NOMO-1 treated with DMSO at 0.1 percent for 48 hours (cell line): ENCODE data around the gene PCDHB10.
"Not testable (repeated sequence)": the region's sequence is repeated elsewhere in the genome, so short reads cannot be mapped to it uniquely, and the experiment has no call there.

Source experiments
- DNase-seq: peaks from one replicate; lab custom pipeline; 2025; ENCODE audit not compliant: unreplicated experiment; lab: John Stamatoyannopoulos, UW

The PCDHB10 gene

GRCh38 chr5:141186897-141187512 is 5.1 kb upstream of the PCDHB10 start, which contains the start of gene PCDHB9:
TSS of gene PCDHB9 (plus strand) at chr5:141187161. CDS start at chr5:141187319, 158 bp downstream.
- DNase-seq: no peak

GRCh38 chr5:141188682-141189081 is 3.5 kb upstream of the PCDHB10 start:
- not testable (repeated sequence) for DNase-seq

DNA sequence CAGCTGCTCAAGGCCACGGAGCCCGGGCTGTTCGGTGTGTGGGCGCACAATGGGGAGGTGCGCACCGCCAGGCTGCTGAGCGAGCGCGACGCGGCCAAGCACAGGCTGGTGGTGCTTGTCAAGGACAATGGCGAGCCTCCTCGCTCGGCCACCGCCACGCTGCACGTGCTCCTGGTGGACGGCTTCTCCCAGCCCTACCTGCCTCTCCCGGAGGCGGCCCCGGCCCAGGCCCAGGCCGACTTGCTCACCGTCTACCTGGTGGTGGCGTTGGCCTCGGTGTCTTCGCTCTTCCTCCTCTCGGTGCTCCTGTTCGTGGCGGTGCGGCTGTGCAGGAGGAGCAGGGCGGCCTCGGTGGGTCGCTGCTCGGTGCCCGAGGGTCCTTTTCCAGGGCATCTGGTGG is 3.0 kb upstream of the PCDHB10 start:
- not testable (repeated sequence) for DNase-seq

- DNase-seq: not testable (repeated sequence)
These were observed 2.2 kb downstream of the PCDHB10 start for GRCh38 chr5:141194332-141194731.

- DNase-seq: no peak
These were observed 4.2 kb downstream of the PCDHB10 start for GRCh38 chr5:141196363-141196762.

DNA sequence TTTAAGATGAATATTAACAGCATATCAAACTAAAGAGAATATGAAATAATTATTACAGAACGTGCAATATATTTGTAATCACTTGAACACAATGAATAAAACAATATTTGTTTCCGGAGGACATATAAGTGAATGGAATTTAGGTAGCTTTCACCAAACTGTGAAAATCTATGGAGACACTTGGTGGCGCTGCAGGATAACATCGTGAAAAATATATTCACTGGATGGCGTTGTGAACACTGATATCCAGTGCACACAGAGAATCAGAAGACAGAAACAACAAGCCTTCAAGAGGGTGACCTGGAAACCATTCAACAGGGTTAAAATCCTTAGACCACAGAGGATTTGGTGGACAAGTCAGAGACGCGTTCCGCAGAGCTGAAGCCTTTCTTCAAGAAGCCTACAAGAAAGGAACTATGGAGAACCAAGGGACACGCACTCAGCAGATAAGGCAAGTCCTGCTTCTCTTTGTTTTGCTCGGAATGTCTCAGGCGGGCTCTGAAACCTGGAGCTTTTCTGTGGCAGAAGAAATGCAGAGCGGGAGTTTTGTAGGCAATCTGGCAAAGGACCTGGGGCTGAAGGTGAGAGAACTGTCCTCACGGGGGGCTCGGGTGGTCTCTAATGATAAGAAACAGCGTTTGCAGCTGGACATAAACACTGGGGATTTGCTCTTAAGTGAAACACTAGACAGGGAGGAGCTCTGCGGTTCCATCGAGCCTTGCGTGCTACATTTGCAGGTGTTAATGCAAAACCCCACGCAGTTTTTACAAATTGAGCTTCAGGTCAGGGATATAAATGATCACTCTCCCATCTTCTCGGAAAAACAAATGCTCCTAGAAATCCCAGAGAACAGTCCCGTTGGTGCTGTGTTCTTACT is 7.4 kb downstream of the PCDHB10 start, which contains the start of gene PCDHB11:
Gene PCDHB11, plus strand, starts transcription at position 269 of the 877 bp plus-strand sequence. Its CDS starts 148 bp downstream, at position 417.
- DNase-seq: no peak

DNA sequence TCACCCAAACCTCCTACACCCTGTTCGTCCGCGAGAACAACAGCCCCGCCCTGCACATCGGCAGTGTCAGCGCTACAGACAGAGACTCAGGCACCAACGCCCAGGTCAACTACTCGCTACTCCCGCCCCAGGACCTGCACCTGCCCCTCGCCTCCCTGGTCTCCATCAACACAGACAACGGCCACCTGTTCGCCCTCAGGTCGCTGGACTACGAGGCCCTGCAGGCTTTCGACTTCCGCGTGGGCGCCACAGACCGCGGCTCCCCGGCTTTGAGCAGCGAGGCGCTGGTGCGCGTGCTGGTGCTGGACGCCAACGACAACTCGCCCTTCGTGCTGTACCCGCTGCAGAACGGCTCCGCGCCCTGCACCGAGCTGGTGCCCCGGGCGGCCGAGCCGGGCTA is 9.0 kb downstream of the PCDHB10 start:
- DNase-seq: not testable (repeated sequence)

- DNase-seq: not testable (repeated sequence)
These were observed 9.5 kb downstream of the PCDHB10 start for GRCh38 chr5:141201646-141202045.

GRCh38 chr5:141208478-141208877 is 16.3 kb downstream of the PCDHB10 start, which contains the start of gene PCDHB12:
TSS of gene PCDHB12 (plus strand) at chr5:141208719. CDS start at chr5:141208908, 189 bp downstream.
- DNase-seq: no peak

- DNase-seq: not testable (repeated sequence)
These were observed 18.1 kb downstream of the PCDHB10 start for GRCh38 chr5:141210281-141210680.

GRCh38 chr5:141210849-141211248 is 18.7 kb downstream of the PCDHB10 start:
- not testable (repeated sequence) for DNase-seq

DNA sequence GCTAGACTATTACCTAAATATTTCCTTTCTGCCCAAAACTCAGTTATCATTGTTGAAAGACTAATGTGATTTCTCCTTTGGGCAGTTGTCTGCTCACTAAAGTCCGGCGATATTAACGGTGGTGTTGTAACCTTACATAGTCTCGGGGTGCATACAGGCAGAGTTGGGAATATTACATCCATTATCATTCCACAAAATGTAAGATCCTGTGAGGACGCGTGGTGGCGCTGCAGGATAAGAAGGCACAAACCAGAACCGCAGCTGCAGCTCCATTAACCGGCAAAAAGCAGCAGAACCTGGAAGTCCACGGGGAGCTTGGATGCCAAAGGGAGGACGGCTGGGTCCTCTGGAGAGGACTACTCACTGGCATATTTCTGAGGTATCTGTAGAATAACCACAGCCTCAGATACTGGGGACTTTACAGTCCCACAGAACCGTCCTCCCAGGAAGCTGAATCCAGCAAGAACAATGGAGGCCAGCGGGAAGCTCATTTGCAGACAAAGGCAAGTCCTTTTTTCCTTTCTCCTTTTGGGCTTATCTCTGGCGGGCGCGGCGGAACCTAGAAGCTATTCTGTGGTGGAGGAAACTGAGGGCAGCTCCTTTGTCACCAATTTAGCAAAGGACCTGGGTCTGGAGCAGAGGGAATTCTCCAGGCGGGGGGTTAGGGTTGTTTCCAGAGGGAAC is 21.6 kb downstream of the PCDHB10 start, which contains the start of gene PCDHB13:
Gene PCDHB13, plus strand, starts transcription at position 264 of the 684 bp plus-strand sequence. Its CDS starts 205 bp downstream, at position 469.
- DNase-seq: not testable (repeated sequence)

DNA sequence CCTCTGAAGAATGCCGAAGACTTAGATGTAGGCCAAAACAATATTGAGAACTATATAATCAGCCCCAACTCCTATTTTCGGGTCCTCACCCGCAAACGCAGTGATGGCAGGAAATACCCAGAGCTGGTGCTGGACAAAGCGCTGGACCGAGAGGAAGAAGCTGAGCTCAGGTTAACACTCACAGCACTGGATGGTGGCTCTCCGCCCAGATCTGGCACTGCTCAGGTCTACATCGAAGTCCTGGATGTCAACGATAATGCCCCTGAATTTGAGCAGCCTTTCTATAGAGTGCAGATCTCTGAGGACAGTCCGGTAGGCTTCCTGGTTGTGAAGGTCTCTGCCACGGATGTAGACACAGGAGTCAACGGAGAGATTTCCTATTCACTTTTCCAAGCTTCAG is 22.4 kb downstream of the PCDHB10 start:
- DNase-seq: not testable (repeated sequence)

- DNase-seq: not testable (repeated sequence)
These were observed 23.4 kb downstream of the PCDHB10 start for GRCh38 chr5:141215504-141215903.

DNA sequence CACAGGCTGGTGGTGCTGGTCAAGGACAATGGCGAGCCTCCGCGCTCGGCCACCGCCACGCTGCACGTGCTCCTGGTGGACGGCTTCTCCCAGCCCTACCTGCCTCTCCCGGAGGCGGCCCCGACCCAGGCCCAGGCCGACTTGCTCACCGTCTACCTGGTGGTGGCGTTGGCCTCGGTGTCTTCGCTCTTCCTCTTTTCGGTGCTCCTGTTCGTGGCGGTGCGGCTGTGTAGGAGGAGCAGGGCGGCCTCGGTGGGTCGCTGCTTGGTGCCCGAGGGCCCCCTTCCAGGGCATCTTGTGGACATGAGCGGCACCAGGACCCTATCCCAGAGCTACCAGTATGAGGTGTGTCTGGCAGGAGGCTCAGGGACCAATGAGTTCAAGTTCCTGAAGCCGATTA is 23.9 kb downstream of the PCDHB10 start:
- not testable (repeated sequence) for DNase-seq

GRCh38 chr5:141223112-141223783 is 31.1 kb downstream of the PCDHB10 start, which contains the start of gene PCDHB14:
TSS of gene PCDHB14 (plus strand) at chr5:141223343. CDS start at chr5:141223506, 163 bp downstream.
- DNase-seq: peak; percentile 34

GRCh38 chr5:141224844-141225243 is 32.7 kb downstream of the PCDHB10 start:
- DNase-seq: not testable (repeated sequence)

- not testable (repeated sequence) for DNase-seq
These were observed 33.3 kb downstream of the PCDHB10 start for GRCh38 chr5:141225421-141225820.

DNA sequence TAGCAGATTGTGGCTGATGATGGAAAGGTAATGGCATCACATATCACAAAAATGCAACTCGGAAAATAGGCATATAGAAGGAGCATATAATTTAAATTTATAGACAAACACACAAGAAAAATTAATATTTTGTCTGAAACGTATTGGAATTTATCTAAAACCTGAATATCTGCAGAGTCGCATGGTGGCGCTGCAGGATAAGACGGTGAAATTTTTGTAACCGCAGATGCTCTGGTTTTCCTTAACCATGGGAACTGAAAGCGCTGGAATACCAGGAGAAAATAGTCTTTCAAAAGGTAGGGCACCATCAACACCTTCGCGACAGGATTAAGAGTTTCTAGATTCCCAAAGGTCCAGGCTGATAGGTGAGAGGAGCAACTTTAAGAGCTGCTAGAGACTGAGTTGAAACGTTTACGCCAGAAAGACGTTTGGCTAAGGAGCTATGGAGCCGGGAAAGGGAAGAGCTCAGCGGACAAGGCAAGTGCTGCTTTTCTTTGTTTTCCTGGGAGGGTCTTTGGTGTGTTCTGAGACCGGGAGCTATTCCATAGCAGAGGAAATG is 42.0 kb downstream of the PCDHB10 start:
- no peak for DNase-seq

DNA sequence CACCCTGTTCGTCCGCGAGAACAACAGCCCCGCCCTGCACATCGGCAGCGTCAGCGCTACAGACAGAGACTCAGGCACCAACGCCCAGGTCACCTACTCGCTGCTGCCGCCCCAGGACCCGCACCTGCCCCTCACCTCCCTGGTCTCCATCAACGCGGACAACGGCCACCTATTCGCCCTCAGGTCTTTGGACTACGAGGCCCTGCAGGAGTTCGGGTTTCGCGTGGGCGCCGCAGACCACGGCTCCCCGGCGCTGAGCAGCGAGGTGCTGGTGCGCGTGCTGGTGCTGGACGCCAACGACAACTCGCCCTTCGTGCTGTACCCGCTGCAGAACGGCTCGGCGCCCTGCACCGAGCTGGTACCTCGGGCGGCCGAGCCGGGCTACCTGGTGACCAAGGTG is 43.8 kb downstream of the PCDHB10 start:
- DNase-seq: not testable (repeated sequence)
